Upper lobe of left lung (tissue), 6 donors: Measurements from ENCODE around the gene LRIG2. TPM values are rescaled to one million over a fixed set of nuclear protein-coding genes. Genes with fewer than 3 reads are reported as not detected.

Experiments
- ATAC-seq, 2 donors: fragments of 200-7000 bp; cut with Tn5 transposase; one replicate each; pipeline ENCODE4 v1.9.1; 2022; ENCODE audit warnings: mild to moderate bottlenecking in 2 of 2, moderate library complexity in 2 of 2; ENCODE audit not compliant: low FRiP score in 2 of 2
- DNase-seq, 2 donors: peaks; one replicate each; pipeline ENCODE4 v3.0.0-alpha.2; 2019 to 2020
- H3K27ac ChIP-seq, 4 donors: fragments of 200-600 bp; sonication (generic); one replicate each; pipeline ENCODE4 v1.5.1; 2016 to 2019
- H3K27me3 ChIP-seq, 4 donors: fragments of 200-600 bp; sonication (generic); one replicate each; pipeline ENCODE4 v1.5.1; 2017 to 2019
- H3K36me3 ChIP-seq, 4 donors: fragments of 200-600 bp; sonication (generic); one replicate each; pipeline ENCODE4 v1.5.1; 2016 to 2019
- H3K4me1 ChIP-seq, 4 donors: fragments of 200-600 bp; sonication (generic); one replicate each; pipeline ENCODE4 v1.5.1; 2018 to 2019
- H3K4me3 ChIP-seq, 4 donors: fragments of 200-600 bp; sonication (generic); one replicate each; pipeline ENCODE4 v1.5.1; 2017 to 2019; ENCODE audit warnings: mild to moderate bottlenecking in 2 of 4, moderate library complexity in 1 of 4
- H3K9me3 ChIP-seq, 4 donors: fragments of 200-600 bp; sonication (generic); one replicate each; pipeline ENCODE4 v1.5.1; 2018 to 2019
- EP300 ChIP-seq, 4 donors: sonication (generic); formaldehyde crosslinking; IDR thresholded peaks; one replicate each; pipeline ENCODE4 v1.5.1; 2017; ENCODE audit warnings: antibody characterized with exemption in 4 of 4, control low read depth in 2 of 4
- POLR2A ChIP-seq, 4 donors: fragments of 450-650 bp; IDR thresholded peaks; one replicate each; pipeline ENCODE4 v1.5.1; 2016 to 2017; ENCODE audit warnings: antibody characterized with exemption in 4 of 4, mild to moderate bottlenecking in 2 of 4
- POLR2AphosphoS5 ChIP-seq, 2 donors: sonication (generic); formaldehyde crosslinking; IDR thresholded peaks; one replicate each; pipeline ENCODE4 v1.5.1; 2017; ENCODE audit warnings: antibody characterized with exemption in 2 of 2
- whole genome bisulfite sequencing, 2 donors: methylation state at CpG; one replicate each; pipeline ENCODE4 v1.1.5; 2017 to 2018; 5-methylcytosine and 5-hydroxymethylcytosine counted together
- total RNA-seq, 6 donors: library from RNA; depleted of rRNA in 4 of 6; stranded (reverse); fragments of >200 nt in 4 of 6; gene quantifications; one replicate each; pipeline versions ENCODE4 v1.1.0 to v1.2.1, GENCODE V29; 2016 to 2021
- TF ChIP-seq, protein P1 (sequence below), 6 experiments: fragments of 450-650 bp in 4 of 6; fragments of 200-600 bp in 2 of 6; sonication (generic) in 2 of 6; IDR thresholded peaks; one replicate each; pipeline ENCODE4 v1.5.1; 2016 to 2019; ENCODE audit warnings: antibody characterized with exemption in 6 of 6
- donor health status: DM: no; HTN: no; CAD: no; lungs with moderate emphysema.
- donor health status: DM: no; HTN: yes; CAD: no; lungs with severe emphysema.

The LRIG2 gene
- total RNA-seq, 6 donors from 2014 or later, result 4.2 to 21.1 (median 11.8) TPM

DNA sequence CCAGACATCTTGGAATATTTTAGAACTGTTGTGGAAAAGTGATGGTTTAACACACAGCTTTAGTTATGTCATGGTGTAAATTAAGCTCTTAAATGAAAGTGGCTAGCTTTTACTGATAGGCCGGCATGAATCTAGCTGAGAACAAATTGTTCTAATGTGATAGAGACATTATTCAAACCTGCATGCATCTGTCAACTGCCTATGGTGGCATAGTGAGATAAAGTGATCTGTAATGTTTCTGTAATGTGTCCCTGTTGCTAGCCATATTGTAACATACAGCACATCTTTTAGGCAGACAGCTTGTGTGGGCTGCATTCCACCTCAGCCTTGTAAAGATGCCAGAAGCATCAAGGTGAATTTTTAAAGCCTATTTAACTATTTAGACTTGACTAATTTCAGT, 16.0 kb downstream of the LRIG2 start:
- whole genome bisulfite sequencing, 2 donors, result 61 to 72% methylated on average over 1 of the region's 1 CpG
- no peak for DNase-seq
- peaks cover 0 to 10% (median 2%) of the 10 kb centered on the region in 4 donors for H3K36me3 ChIP-seq
- no peaks in the 10 kb centered on the region for H3K27me3 ChIP-seq
- TF ChIP-seq, protein P1, sequence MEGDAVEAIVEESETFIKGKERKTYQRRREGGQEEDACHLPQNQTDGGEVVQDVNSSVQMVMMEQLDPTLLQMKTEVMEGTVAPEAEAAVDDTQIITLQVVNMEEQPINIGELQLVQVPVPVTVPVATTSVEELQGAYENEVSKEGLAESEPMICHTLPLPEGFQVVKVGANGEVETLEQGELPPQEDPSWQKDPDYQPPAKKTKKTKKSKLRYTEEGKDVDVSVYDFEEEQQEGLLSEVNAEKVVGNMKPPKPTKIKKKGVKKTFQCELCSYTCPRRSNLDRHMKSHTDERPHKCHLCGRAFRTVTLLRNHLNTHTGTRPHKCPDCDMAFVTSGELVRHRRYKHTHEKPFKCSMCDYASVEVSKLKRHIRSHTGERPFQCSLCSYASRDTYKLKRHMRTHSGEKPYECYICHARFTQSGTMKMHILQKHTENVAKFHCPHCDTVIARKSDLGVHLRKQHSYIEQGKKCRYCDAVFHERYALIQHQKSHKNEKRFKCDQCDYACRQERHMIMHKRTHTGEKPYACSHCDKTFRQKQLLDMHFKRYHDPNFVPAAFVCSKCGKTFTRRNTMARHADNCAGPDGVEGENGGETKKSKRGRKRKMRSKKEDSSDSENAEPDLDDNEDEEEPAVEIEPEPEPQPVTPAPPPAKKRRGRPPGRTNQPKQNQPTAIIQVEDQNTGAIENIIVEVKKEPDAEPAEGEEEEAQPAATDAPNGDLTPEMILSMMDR (IDR thresholded peaks at IDR 0.05), result no peak
- TF ChIP-seq POLR2AphosphoS5 (IDR thresholded peaks at IDR 0.05) (no peak), POLR2A (IDR thresholded peaks at IDR 0.05) (no peak), EP300 (IDR thresholded peaks at IDR 0.05) (no peak)
- H3K4me3 ChIP-seq, result no peak overlapping the region
- no peak overlapping the region for H3K27ac ChIP-seq
- H3K4me1 ChIP-seq, result peaks cover 0 to 4% (median 1%) of the 10 kb centered on the region in 4 donors
- ATAC-seq, result no peak
- H3K9me3 ChIP-seq, result no peaks in the 10 kb centered on the region

DNA sequence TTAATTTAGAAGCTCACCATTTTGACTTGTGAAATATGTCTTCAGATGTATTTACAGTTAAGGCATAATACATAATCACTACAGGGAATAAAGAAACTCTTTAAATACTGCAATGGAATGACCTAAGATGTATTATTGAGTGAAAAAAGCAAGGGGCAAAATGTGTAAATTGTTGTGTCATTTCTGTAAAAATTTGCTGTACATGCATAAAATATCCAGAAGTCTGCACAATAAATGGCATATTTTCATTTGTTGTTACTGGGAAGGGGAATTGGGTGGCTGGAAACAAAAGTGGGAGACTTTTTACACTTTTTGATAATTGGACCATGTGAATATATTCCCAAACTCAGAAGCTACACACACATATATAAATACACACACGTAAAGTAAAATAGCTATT, 17.1 kb downstream of the LRIG2 start:
- DNase-seq (no peak), ATAC-seq (no peak)
- Histone ChIP-seq H3K4me3 (no peak overlapping the region), H3K36me3 (peaks cover 1 to 21% (median 9%) of the 10 kb centered on the region in 4 donors), H3K27me3 (no peaks in the 10 kb centered on the region), H3K4me1 (peaks cover 0 to 4% (median 1%) of the 10 kb centered on the region in 4 donors), H3K9me3 (no peaks in the 10 kb centered on the region), H3K27ac (no peak overlapping the region)
- WGBS, 2 donors, result 97% methylated on average over 1 of the region's 1 CpG
- no peak for TF ChIP-seq POLR2AphosphoS5 (IDR thresholded peaks at IDR 0.05)
- TF ChIP-seq, protein P1 (IDR thresholded peaks at IDR 0.05), result no peak
- TF ChIP-seq POLR2A (IDR thresholded peaks at IDR 0.05), result no peak
- TF ChIP-seq EP300 (IDR thresholded peaks at IDR 0.05), result no peak

DNA sequence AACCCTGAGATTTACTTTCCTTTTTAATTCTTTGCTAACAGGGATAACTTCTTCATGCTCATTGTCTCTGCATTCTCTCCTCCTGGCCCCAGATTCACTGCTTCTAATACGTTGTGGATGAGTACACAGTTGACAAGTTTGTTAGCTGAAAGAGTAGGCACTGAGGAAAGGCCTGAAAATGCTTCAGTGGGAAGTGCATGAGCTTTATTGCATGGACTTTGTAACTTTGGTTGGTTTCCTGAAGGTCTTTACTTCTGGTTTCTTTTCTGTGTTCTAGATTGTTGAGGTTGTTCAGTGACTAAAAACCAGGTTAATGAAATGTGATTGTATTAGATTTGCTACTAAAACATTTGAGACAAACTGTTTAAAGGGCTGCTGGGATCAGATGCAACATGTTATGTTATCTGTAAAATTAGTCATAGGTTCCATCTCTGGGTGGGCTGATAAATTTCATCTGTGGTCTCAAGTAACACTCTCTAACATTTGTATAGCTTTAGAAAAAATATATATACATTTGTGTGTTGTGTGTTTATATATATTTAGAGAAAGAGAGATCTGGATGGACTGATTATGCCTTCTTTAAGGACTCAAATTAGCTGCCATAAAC, 19.1 kb downstream of the LRIG2 start:
- 75 to 83% methylated on average over 1 of the region's 1 CpG for WGBS, 2 donors
- H3K27ac ChIP-seq, result no peak overlapping the region
- H3K4me3 ChIP-seq, result no peak overlapping the region
- peaks cover 17 to 42% (median 27%) of the 10 kb centered on the region in 4 donors for H3K36me3 ChIP-seq
- DNase-seq (no peak), ATAC-seq (no peak)
- H3K9me3 ChIP-seq, result no peaks in the 10 kb centered on the region
- H3K4me1 ChIP-seq, result peaks cover 0 to 4% (median 1%) of the 10 kb centered on the region in 4 donors
- H3K27me3 ChIP-seq, result no peaks in the 10 kb centered on the region
- TF ChIP-seq POLR2A (IDR thresholded peaks at IDR 0.05) (no peak), EP300 (IDR thresholded peaks at IDR 0.05) (no peak), POLR2AphosphoS5 (IDR thresholded peaks at IDR 0.05) (no peak)
- TF ChIP-seq, protein P1 (IDR thresholded peaks at IDR 0.05), result no peak

DNA sequence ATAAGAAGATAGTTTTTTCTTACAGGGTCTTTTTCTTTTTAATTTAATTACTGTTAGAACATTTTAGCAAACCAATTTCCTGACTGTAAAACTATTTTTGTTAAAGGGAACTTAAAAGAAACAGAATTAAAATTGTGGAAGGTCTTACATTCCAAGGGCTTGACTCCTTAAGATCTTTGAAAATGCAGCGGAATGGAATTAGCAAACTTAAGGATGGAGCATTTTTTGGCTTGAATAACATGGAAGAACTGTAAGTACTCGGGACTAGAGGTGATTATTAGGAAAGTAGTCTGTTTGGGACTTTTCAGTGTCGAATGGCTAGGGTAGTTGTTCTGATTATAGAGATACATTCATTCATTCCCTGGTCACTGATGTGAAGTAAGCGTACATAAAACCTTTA, 21.5 kb downstream of the LRIG2 start:
- DNase-seq (no peak), ATAC-seq (no peak)
- TF ChIP-seq, protein P1 (IDR thresholded peaks at IDR 0.05), result no peak
- TF ChIP-seq POLR2A (IDR thresholded peaks at IDR 0.05), result no peak
- TF ChIP-seq EP300 (IDR thresholded peaks at IDR 0.05), result no peak
- no peak for TF ChIP-seq POLR2AphosphoS5 (IDR thresholded peaks at IDR 0.05)
- H3K36me3 ChIP-seq, result peaks cover 17 to 66% (median 40%) of the 10 kb centered on the region in 4 donors
- H3K27ac ChIP-seq, result no peak overlapping the region
- WGBS, 2 donors, result 96 to 98% methylated on average over 4 of the region's 4 CpGs
- H3K9me3 ChIP-seq, result no peaks in the 10 kb centered on the region
- no peaks in the 10 kb centered on the region for H3K27me3 ChIP-seq
- no peak overlapping the region for H3K4me3 ChIP-seq
- peaks cover 0 to 4% (median 0%) of the 10 kb centered on the region in 4 donors for H3K4me1 ChIP-seq
